ENCODE data around the gene DMRTB1.

The DMRTB1 gene

DNA sequence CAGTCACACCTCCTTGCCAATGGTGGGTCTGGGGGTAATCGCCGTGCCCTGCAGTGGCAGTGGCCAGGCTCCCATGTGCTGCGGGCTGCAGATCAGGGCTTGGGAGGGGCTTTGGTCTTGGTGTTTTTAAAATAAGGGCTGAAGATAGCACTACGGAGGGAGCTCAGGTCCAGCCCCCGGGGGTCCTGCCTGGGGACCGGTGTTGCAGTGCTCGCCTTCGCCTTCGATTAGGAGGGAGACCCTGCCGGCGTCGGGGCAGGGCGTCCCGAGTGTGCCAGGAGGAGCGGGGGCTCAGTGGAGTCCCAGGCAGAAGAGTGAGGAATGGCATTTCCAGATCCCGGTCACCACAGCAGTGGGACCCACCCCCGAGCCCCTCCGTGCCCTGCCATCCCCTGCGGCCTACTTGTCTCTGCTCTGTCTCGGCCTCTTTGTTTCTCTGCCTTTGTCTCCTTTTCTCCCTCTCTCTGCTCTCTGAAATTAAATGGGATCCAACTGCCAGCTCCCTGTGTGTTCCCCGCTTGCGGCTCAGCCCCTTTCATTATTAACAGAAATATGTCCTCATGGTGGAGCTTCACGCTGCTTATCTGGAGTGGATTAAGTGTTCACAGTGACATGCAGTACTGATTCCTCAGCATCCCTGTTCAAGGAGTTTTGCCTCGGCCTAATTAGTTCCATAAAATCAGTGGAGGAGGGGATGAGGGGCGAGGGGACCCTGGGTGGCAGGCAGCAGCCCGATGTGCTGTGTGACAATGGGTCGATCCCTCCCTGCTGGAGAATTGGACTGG, 44.4 kb downstream of the DMRTB1 start:
- WGBS: 83% methylated on average over 25 of the region's 27 CpGs
- no peak overlapping the region for H4K91ac ChIP-seq (ENCODE audit: low read length)
- no peak overlapping the region for H4K8ac ChIP-seq (ENCODE audit: low read length)
- H3K79me1 ChIP-seq (replicated peaks; ENCODE audit: low read length, poor library complexity, severe bottlenecking): no peaks in the 10 kb centered on the region
- no peak overlapping the region for H2BK12ac ChIP-seq (ENCODE audit: low read length in 2 of 2)
- no peak overlapping the region for H3K14ac ChIP-seq (ENCODE audit: low read length in 2 of 2)
- no peaks in the 10 kb centered on the region for H3K9me3 ChIP-seq (ENCODE audit: control insufficient read depth, low read length)
- no peak overlapping the region for H2AFZ ChIP-seq (ENCODE audit: low read depth, low read length)
- no peak overlapping the region for H3K4me2 ChIP-seq (ENCODE audit: low read length, poor library complexity, severe bottlenecking)
- no peak overlapping the region for H3K18ac ChIP-seq (ENCODE audit: low read depth in 1 of 2, low read length in 2 of 2)
- peaks cover 0 to 17% of the 10 kb centered on the region in 2 experiments for H3K36me3 ChIP-seq (ENCODE audit: control insufficient read depth in 1 of 2, insufficient read depth in 2 of 2, low read depth in 1 of 2, low read length in 2 of 2)
- H3K9ac ChIP-seq (ENCODE audit: low read length): no peak overlapping the region
- H3K4ac ChIP-seq (ENCODE audit: low read depth in 1 of 2, low read length in 2 of 2): no peak overlapping the region
- no peak overlapping the region for H2BK5ac ChIP-seq (ENCODE audit: low read depth, low read length, poor library complexity, severe bottlenecking)
- no peak overlapping the region for H3K27ac ChIP-seq (ENCODE audit: low read length, poor library complexity, severe bottlenecking)
- H3K23ac ChIP-seq (ENCODE audit: low read length in 2 of 2): no peak overlapping the region
- no peak for DNase-seq
- H2BK120ac ChIP-seq (ENCODE audit: low read depth, low read length): no peak overlapping the region
- H2BK15ac ChIP-seq (ENCODE audit: low read depth, poor library complexity, severe bottlenecking): no peak overlapping the region
- H3K4me1 ChIP-seq (ENCODE audit: control insufficient read depth, insufficient read depth, low read depth, low read length): peaks cover 3% of the 10 kb centered on the region
- H3K27me3 ChIP-seq (ENCODE audit: control insufficient read depth in 1 of 2, insufficient read depth in 1 of 2, low read length in 2 of 2): peaks cover 16 to 48% of the 10 kb centered on the region in 2 experiments
- H2AK5ac ChIP-seq (ENCODE audit: low read length, severe bottlenecking): no peak overlapping the region
- H3K4me3 ChIP-seq (ENCODE audit: insufficient read depth in 1 of 2, low read depth in 1 of 2, low read length in 2 of 2): no peak overlapping the region

DNA sequence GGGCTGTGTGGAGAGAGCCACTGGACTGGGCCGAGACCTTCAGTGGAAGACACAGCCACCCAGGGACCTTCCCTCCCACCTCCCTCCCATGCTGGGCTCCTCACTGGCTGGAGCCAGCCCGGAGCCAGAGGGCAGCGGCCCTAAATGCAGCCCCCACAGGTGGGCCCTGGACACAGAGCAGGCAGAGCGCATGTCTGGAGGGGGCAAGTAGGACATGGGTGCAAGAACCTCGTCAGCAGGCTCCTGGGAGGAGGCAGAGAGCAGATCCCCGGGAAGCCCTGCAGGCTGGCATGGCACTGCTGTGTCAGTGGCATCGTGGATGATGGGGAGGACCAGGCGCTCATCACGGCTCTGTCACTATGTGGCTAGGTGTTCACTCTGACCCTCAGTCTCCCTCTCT, 45.7 kb downstream of the DMRTB1 start:
- H3K36me3 ChIP-seq (ENCODE audit: control insufficient read depth in 1 of 2, insufficient read depth in 2 of 2, low read depth in 1 of 2, low read length in 2 of 2): peaks cover 0 to 25% of the 10 kb centered on the region in 2 experiments
- no peak overlapping the region for H2BK15ac ChIP-seq (ENCODE audit: low read depth, poor library complexity, severe bottlenecking)
- H3K9me3 ChIP-seq (ENCODE audit: control insufficient read depth, low read length): no peaks in the 10 kb centered on the region
- no peaks in the 10 kb centered on the region for H3K79me1 ChIP-seq (replicated peaks; ENCODE audit: low read length, poor library complexity, severe bottlenecking)
- no peak overlapping the region for H3K14ac ChIP-seq (ENCODE audit: low read length in 2 of 2)
- H4K91ac ChIP-seq (ENCODE audit: low read length): no peak overlapping the region
- no peak overlapping the region for H4K8ac ChIP-seq (ENCODE audit: low read length)
- H3K4me3 ChIP-seq (ENCODE audit: insufficient read depth in 1 of 2, low read depth in 1 of 2, low read length in 2 of 2): no peak overlapping the region
- no peak overlapping the region for H2AFZ ChIP-seq (ENCODE audit: low read depth, low read length)
- no peak overlapping the region for H2BK12ac ChIP-seq (ENCODE audit: low read length in 2 of 2)
- H3K18ac ChIP-seq (ENCODE audit: low read depth in 1 of 2, low read length in 2 of 2): no peak overlapping the region
- H3K27me3 ChIP-seq (ENCODE audit: control insufficient read depth in 1 of 2, insufficient read depth in 1 of 2, low read length in 2 of 2): peaks cover 12 to 42% of the 10 kb centered on the region in 2 experiments
- H2AK5ac ChIP-seq (ENCODE audit: low read length, severe bottlenecking): no peak overlapping the region
- H3K23ac ChIP-seq (ENCODE audit: low read length in 2 of 2): no peak overlapping the region
- WGBS: 96% methylated on average over 8 of the region's 9 CpGs
- no peak overlapping the region for H3K4me2 ChIP-seq (ENCODE audit: low read length, poor library complexity, severe bottlenecking)
- no peak overlapping the region for H3K27ac ChIP-seq (ENCODE audit: low read length, poor library complexity, severe bottlenecking)
- no peak overlapping the region for H2BK120ac ChIP-seq (ENCODE audit: low read depth, low read length)
- no peak for DNase-seq
- no peak overlapping the region for H3K4ac ChIP-seq (ENCODE audit: low read depth in 1 of 2, low read length in 2 of 2)
- H3K4me1 ChIP-seq (ENCODE audit: control insufficient read depth, insufficient read depth, low read depth, low read length): peaks cover 15% of the 10 kb centered on the region
- H2BK5ac ChIP-seq (ENCODE audit: low read depth, low read length, poor library complexity, severe bottlenecking): no peak overlapping the region
- no peak overlapping the region for H3K9ac ChIP-seq (ENCODE audit: low read length)

DNA sequence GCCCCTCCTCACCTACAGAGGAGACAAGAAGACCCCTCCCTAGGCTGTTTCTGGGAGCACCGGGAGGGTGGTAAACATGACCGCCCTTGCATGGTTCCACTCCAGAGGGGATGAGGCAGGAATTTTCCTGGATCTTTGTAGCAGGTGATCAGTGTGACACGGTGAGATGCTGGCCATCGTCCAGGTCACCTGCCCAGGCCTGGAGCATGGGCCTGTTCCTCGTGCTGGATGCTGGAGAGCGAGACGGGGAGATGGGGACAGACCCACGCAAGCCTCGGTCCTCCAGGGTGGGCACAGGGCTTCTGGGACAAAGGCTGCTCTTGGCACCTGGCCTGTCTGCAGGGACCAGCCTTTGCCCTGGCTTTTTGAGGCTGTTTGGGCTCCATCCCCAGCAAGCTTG, 46.2 kb downstream of the DMRTB1 start:
- no peak overlapping the region for H2AFZ ChIP-seq (ENCODE audit: low read depth, low read length)
- H3K23ac ChIP-seq (ENCODE audit: low read length in 2 of 2): no peak overlapping the region
- no peaks in the 10 kb centered on the region for H3K9me3 ChIP-seq (ENCODE audit: control insufficient read depth, low read length)
- peaks cover 12 to 42% of the 10 kb centered on the region in 2 experiments for H3K27me3 ChIP-seq (ENCODE audit: control insufficient read depth in 1 of 2, insufficient read depth in 1 of 2, low read length in 2 of 2)
- H3K4me2 ChIP-seq (ENCODE audit: low read length, poor library complexity, severe bottlenecking): no peak overlapping the region
- H3K9ac ChIP-seq (ENCODE audit: low read length): no peak overlapping the region
- H3K4me1 ChIP-seq (ENCODE audit: control insufficient read depth, insufficient read depth, low read depth, low read length): peaks cover 17% of the 10 kb centered on the region
- H2AK5ac ChIP-seq (ENCODE audit: low read length, severe bottlenecking): no peak overlapping the region
- no peak overlapping the region for H4K91ac ChIP-seq (ENCODE audit: low read length)
- no peak overlapping the region for H4K8ac ChIP-seq (ENCODE audit: low read length)
- no peak overlapping the region for H3K14ac ChIP-seq (ENCODE audit: low read length in 2 of 2)
- WGBS: 87% methylated on average over 9 of the region's 9 CpGs
- no peak overlapping the region for H2BK5ac ChIP-seq (ENCODE audit: low read depth, low read length, poor library complexity, severe bottlenecking)
- no peaks in the 10 kb centered on the region for H3K79me1 ChIP-seq (replicated peaks; ENCODE audit: low read length, poor library complexity, severe bottlenecking)
- peaks cover 0 to 28% of the 10 kb centered on the region in 2 experiments for H3K36me3 ChIP-seq (ENCODE audit: control insufficient read depth in 1 of 2, insufficient read depth in 2 of 2, low read depth in 1 of 2, low read length in 2 of 2)
- H3K18ac ChIP-seq (ENCODE audit: low read depth in 1 of 2, low read length in 2 of 2): no peak overlapping the region
- no peak overlapping the region for H3K4me3 ChIP-seq (ENCODE audit: insufficient read depth in 1 of 2, low read depth in 1 of 2, low read length in 2 of 2)
- H3K27ac ChIP-seq (ENCODE audit: low read length, poor library complexity, severe bottlenecking): no peak overlapping the region
- no peak overlapping the region for H2BK12ac ChIP-seq (ENCODE audit: low read length in 2 of 2)
- H2BK120ac ChIP-seq (ENCODE audit: low read depth, low read length): no peak overlapping the region
- H2BK15ac ChIP-seq (ENCODE audit: low read depth, poor library complexity, severe bottlenecking): no peak overlapping the region
- H3K4ac ChIP-seq (ENCODE audit: low read depth in 1 of 2, low read length in 2 of 2): no peak overlapping the region
- no peak for DNase-seq

DNA sequence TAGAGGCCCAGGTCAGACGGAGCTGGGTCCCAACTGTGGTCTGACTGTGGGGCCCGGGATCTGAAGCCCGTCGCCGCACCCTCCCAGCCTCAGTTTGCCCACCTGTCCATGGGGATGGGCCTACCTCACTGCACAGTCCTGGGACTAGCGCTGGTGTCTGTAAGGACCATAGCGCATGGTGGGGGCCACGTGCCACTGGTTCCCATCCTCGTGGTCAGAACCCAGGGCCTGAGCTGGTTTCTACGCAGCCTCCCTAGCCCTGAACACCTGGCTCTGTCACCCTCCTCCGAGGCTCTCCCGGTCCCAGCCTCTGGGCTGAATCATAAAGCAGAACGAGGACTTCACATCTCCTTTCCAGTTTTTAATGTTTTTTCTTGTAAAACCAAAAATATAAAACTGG, 46.7 kb downstream of the DMRTB1 start:
- no peak for DNase-seq
- Histone ChIP-seq H3K23ac (ENCODE audit: low read length in 2 of 2) (no peak overlapping the region), H2BK12ac (ENCODE audit: low read length in 2 of 2) (no peak overlapping the region), H3K9ac (ENCODE audit: low read length) (no peak overlapping the region), H4K91ac (ENCODE audit: low read length) (no peak overlapping the region), H2AFZ (ENCODE audit: low read depth, low read length) (no peak overlapping the region), H3K27ac (ENCODE audit: low read length, poor library complexity, severe bottlenecking) (no peak overlapping the region), H3K18ac (ENCODE audit: low read depth in 1 of 2, low read length in 2 of 2) (no peak overlapping the region), H3K4me2 (ENCODE audit: low read length, poor library complexity, severe bottlenecking) (no peak overlapping the region), H3K4me1 (ENCODE audit: control insufficient read depth, insufficient read depth, low read depth, low read length) (peaks cover 17% of the 10 kb centered on the region), H3K36me3 (ENCODE audit: control insufficient read depth in 1 of 2, insufficient read depth in 2 of 2, low read depth in 1 of 2, low read length in 2 of 2) (peaks cover 0 to 31% of the 10 kb centered on the region in 2 experiments), H2BK120ac (ENCODE audit: low read depth, low read length) (no peak overlapping the region), H4K8ac (ENCODE audit: low read length) (no peak overlapping the region), H3K14ac (ENCODE audit: low read length in 2 of 2) (no peak overlapping the region), H3K4me3 (ENCODE audit: insufficient read depth in 1 of 2, low read depth in 1 of 2, low read length in 2 of 2) (no peak overlapping the region), H3K79me1 (replicated peaks; ENCODE audit: low read length, poor library complexity, severe bottlenecking) (no peaks in the 10 kb centered on the region), H2AK5ac (ENCODE audit: low read length, severe bottlenecking) (no peak overlapping the region), H3K27me3 (ENCODE audit: control insufficient read depth in 1 of 2, insufficient read depth in 1 of 2, low read length in 2 of 2) (peaks cover 9 to 39% of the 10 kb centered on the region in 2 experiments), H2BK5ac (ENCODE audit: low read depth, low read length, poor library complexity, severe bottlenecking) (no peak overlapping the region), H3K4ac (ENCODE audit: low read depth in 1 of 2, low read length in 2 of 2) (no peak overlapping the region), H2BK15ac (ENCODE audit: low read depth, poor library complexity, severe bottlenecking) (no peak overlapping the region), H3K9me3 (ENCODE audit: control insufficient read depth, low read length) (no peaks in the 10 kb centered on the region)
- WGBS: 91% methylated on average over 13 of the region's 13 CpGs
